ENCODE data around the gene PRB2.

Gene PRB2

GRCh38 chr12:11427341-11427740, 32.0 kb upstream of the PRB2 start:
- no peaks in the 10 kb centered on the region for H3K27me3 ChIP-seq (ENCODE audit: insufficient read depth, low read length)
- no peaks in the 10 kb centered on the region for H3K79me2 ChIP-seq (ENCODE audit: insufficient read depth, low read length)
- H3K9ac ChIP-seq (ENCODE audit: low read length) = no peak overlapping the region
- H3K4me3 ChIP-seq (ENCODE audit: low read depth, low read length, poor library complexity, severe bottlenecking) = no peak overlapping the region
- H4K20me1 ChIP-seq (ENCODE audit: insufficient read depth, low read length) = no peaks in the 10 kb centered on the region
- no peaks in the 10 kb centered on the region for H3K9me3 ChIP-seq (ENCODE audit: low read length)
- H3F3A ChIP-seq (ENCODE audit: insufficient read depth, low read length) = no peaks in the 10 kb centered on the region
- no peaks in the 10 kb centered on the region for H3K36me3 ChIP-seq (ENCODE audit: insufficient read depth, low read length)
- H3K4me1 ChIP-seq (ENCODE audit: insufficient read depth, low read length, severe bottlenecking) = no peaks in the 10 kb centered on the region
- H3K9me2 ChIP-seq (ENCODE audit: low read depth, low read length) = no peaks in the 10 kb centered on the region
- no peak overlapping the region for H3K4me2 ChIP-seq (ENCODE audit: low read length)
- no peak overlapping the region for H2AFZ ChIP-seq (ENCODE audit: low read length)
- no peak overlapping the region for H3K27ac ChIP-seq (ENCODE audit: low read depth, low read length, poor library complexity, severe bottlenecking)
- TF ChIP-seq EZH2 (IDR thresholded peaks at IDR 0.05; ENCODE audit: borderline replicate concordance, low read length) (no peak), CTCF (IDR thresholded peaks at IDR 0.05; ENCODE audit: low read length) (no peak)

- Histone ChIP-seq H3K36me3 (ENCODE audit: insufficient read depth, low read length) (no peaks in the 10 kb centered on the region), H3K27ac (ENCODE audit: low read depth, low read length, poor library complexity, severe bottlenecking) (no peak overlapping the region), H3K4me2 (ENCODE audit: low read length) (no peak overlapping the region), H3K4me1 (ENCODE audit: insufficient read depth, low read length, severe bottlenecking) (no peaks in the 10 kb centered on the region), H3K79me2 (ENCODE audit: insufficient read depth, low read length) (no peaks in the 10 kb centered on the region), H4K20me1 (ENCODE audit: insufficient read depth, low read length) (no peaks in the 10 kb centered on the region), H3F3A (ENCODE audit: insufficient read depth, low read length) (no peaks in the 10 kb centered on the region), H3K9me2 (ENCODE audit: low read depth, low read length) (no peaks in the 10 kb centered on the region), H3K9me3 (ENCODE audit: low read length) (no peaks in the 10 kb centered on the region), H3K27me3 (ENCODE audit: insufficient read depth, low read length) (no peaks in the 10 kb centered on the region), H3K9ac (ENCODE audit: low read length) (no peak overlapping the region), H2AFZ (ENCODE audit: low read length) (no peak overlapping the region), H3K4me3 (ENCODE audit: low read depth, low read length, poor library complexity, severe bottlenecking) (no peak overlapping the region)
- TF ChIP-seq EZH2 (IDR thresholded peaks at IDR 0.05; ENCODE audit: borderline replicate concordance, low read length) = no peak
- no peak for TF ChIP-seq CTCF (IDR thresholded peaks at IDR 0.05; ENCODE audit: low read length)
Observed at GRCh38 chr12:11412731-11413130, 17.4 kb upstream of the PRB2 start.

GRCh38 chr12:11408096-11408495, 12.7 kb upstream of the PRB2 start:
- Histone ChIP-seq H3K4me1 (ENCODE audit: insufficient read depth, low read length, severe bottlenecking) (no peaks in the 10 kb centered on the region), H3K9me2 (ENCODE audit: low read depth, low read length) (no peaks in the 10 kb centered on the region), H3K9ac (ENCODE audit: low read length) (no peak overlapping the region), H3K27ac (ENCODE audit: low read depth, low read length, poor library complexity, severe bottlenecking) (no peak overlapping the region), H3K4me3 (ENCODE audit: low read depth, low read length, poor library complexity, severe bottlenecking) (no peak overlapping the region), H3K36me3 (ENCODE audit: insufficient read depth, low read length) (no peaks in the 10 kb centered on the region), H3F3A (ENCODE audit: insufficient read depth, low read length) (no peaks in the 10 kb centered on the region), H4K20me1 (ENCODE audit: insufficient read depth, low read length) (no peaks in the 10 kb centered on the region), H3K9me3 (ENCODE audit: low read length) (no peaks in the 10 kb centered on the region), H3K4me2 (ENCODE audit: low read length) (no peak overlapping the region), H3K27me3 (ENCODE audit: insufficient read depth, low read length) (no peaks in the 10 kb centered on the region), H3K79me2 (ENCODE audit: insufficient read depth, low read length) (no peaks in the 10 kb centered on the region), H2AFZ (ENCODE audit: low read length) (no peak overlapping the region)
- TF ChIP-seq CTCF (IDR thresholded peaks at IDR 0.05; ENCODE audit: low read length) = no peak
- no peak for TF ChIP-seq EZH2 (IDR thresholded peaks at IDR 0.05; ENCODE audit: borderline replicate concordance, low read length)

Data from OCI-LY1 (cell line).